Measurements from ENCODE around the gene ZFP2. TPM values are rescaled to one million over a fixed set of nuclear protein-coding genes. Genes with fewer than 3 reads are reported as not detected.

ZFP2 gene
- total and polyA plus RNA-seq, 2 donors (not counting 3 experiments of a cell fraction or from before 2014, with no cell fraction given), result 0.07 to 0.75 TPM

DNA sequence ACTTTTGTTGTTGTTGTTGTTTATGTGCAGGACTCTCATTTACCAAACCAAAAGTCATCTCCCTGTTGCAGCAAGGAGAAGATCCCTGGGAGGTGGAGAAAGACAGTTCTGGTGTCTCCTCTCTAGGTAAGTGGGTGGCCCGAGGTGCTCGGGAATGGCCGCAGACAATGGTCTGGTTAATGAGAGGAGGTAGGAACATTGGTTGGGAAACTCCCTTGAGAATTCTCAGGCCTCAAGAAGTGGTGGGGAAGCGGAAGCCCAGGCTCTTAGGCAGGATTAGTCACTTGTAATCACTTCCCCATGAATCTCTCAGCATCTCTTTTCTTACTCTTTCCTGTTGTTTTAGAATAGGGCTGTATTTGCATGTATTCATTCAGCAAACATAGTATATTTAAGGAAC lies 28.8 kb upstream of the ZFP2 start:
- Histone ChIP-seq H3K4me3 (replicated peaks in 1 of 3; ENCODE audit: insufficient read depth in 1 of 3, low read depth in 1 of 3, low read length in 3 of 3) (no peak overlapping the region), H3K79me2 (ENCODE audit: control insufficient read depth, insufficient read depth, low read length) (peaks cover 7% of the 10 kb centered on the region), H3K4me2 (ENCODE audit: insufficient read depth, low read length) (no peak overlapping the region), H3K36me3 (ENCODE audit: control insufficient read depth in 2 of 2, extremely low read depth in 1 of 2, insufficient read depth in 2 of 2, low read length in 2 of 2) (peaks cover 10 to 13% of the 10 kb centered on the region in 2 experiments), H4K20me1 (replicated peaks; ENCODE audit: control insufficient read depth, extremely low read depth, insufficient read depth, low read length) (no peaks in the 10 kb centered on the region), H2AFZ (ENCODE audit: low read depth, low read length) (no peak overlapping the region), H3K27me3 (ENCODE audit: control insufficient read depth in 2 of 2, insufficient read depth in 2 of 2, low read length in 2 of 2) (no peaks in the 10 kb centered on the region), H3K9me3 (replicated peaks; ENCODE audit: control insufficient read depth, insufficient read depth, low read length) (no peaks in the 10 kb centered on the region), H3K9me1 (replicated peaks; ENCODE audit: control insufficient read depth, extremely low read depth, insufficient read depth, low read length) (no peaks in the 10 kb centered on the region), H3K27ac (ENCODE audit: insufficient read depth, low read depth, low read length) (no peak overlapping the region), H3K4me1 (ENCODE audit: control insufficient read depth, extremely low read depth, insufficient read depth, low read length) (no peaks in the 10 kb centered on the region), H3K9ac (replicated peaks; ENCODE audit: extremely low read depth, insufficient read depth, low read length) (no peak overlapping the region)
- BruUV-seq (replicated peaks), result no TSS peak
- intact Hi-C loops (cut with micrococcal nuclease), result no loop called here
- dilution Hi-C loops (cut with MboI; ENCODE audit: extremely low pct_ligation_motif_present, low sequenced_read_pairs), result no loop called here
- POLR2A ChIA-PET, result no interaction called here
- CTCF ChIA-PET, result no interaction called here
- DNase-seq (ENCODE audit: low read depth, low spot score) (no peak), FAIRE-seq (no peak)
- TF ChIP-seq EZH2 (IDR thresholded peaks at IDR 0.05; ENCODE audit: borderline replicate concordance, low read depth, low read length, severe bottlenecking) (no peak), FOS (IDR thresholded peaks at IDR 0.05; ENCODE audit: borderline replicate concordance, insufficient read depth, low read length) (no peak), MYC (IDR thresholded peaks at IDR 0.05; ENCODE audit: low read depth, low read length) (no peak), JUN (IDR thresholded peaks at IDR 0.05; ENCODE audit: borderline replicate concordance, insufficient read depth, insufficient read length, low read depth) (no peak), GATA2 (IDR thresholded peaks at IDR 0.05; ENCODE audit: insufficient read depth, insufficient read length, low read depth, low read length) (no peak), POLR2A (IDR thresholded peaks at IDR 0.05; ENCODE audit: low read depth, low read length) (no peak), POLR2AphosphoS5 (IDR thresholded peaks at IDR 0.05; ENCODE audit: insufficient read depth, low read depth, low read length) (no peak), MAX (IDR thresholded peaks at IDR 0.05; ENCODE audit: insufficient read depth, insufficient read length) (no peak)
- TF ChIP-seq, protein P1, sequence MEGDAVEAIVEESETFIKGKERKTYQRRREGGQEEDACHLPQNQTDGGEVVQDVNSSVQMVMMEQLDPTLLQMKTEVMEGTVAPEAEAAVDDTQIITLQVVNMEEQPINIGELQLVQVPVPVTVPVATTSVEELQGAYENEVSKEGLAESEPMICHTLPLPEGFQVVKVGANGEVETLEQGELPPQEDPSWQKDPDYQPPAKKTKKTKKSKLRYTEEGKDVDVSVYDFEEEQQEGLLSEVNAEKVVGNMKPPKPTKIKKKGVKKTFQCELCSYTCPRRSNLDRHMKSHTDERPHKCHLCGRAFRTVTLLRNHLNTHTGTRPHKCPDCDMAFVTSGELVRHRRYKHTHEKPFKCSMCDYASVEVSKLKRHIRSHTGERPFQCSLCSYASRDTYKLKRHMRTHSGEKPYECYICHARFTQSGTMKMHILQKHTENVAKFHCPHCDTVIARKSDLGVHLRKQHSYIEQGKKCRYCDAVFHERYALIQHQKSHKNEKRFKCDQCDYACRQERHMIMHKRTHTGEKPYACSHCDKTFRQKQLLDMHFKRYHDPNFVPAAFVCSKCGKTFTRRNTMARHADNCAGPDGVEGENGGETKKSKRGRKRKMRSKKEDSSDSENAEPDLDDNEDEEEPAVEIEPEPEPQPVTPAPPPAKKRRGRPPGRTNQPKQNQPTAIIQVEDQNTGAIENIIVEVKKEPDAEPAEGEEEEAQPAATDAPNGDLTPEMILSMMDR (IDR thresholded peaks at IDR 0.05; ENCODE audit: extremely low read depth in 1 of 2, insufficient read depth in 1 of 2, low read depth in 1 of 2, low read length in 2 of 2), result no peak
